Lower lobe of right lung (tissue), 2 donors: ENCODE results near the gene ANO4. TPM values are rescaled to one million over a fixed set of nuclear protein-coding genes. Genes with fewer than 3 reads are reported as not detected.

Source experiments
- ATAC-seq, 2 donors: fragments of 200-7000 bp; cut with Tn5 transposase; one replicate each; pipeline ENCODE4 v1.9.1; 2020 to 2022; ENCODE audit warnings: mild to moderate bottlenecking in 2 of 2, moderate library complexity in 2 of 2
- DNase-seq: peaks from one replicate; pipeline ENCODE4 v3.0.0-alpha.2; 2020
- H3K27ac ChIP-seq: fragments of 200-600 bp; one replicate; pipeline ENCODE4 v1.8.0; 2022
- H3K27me3 ChIP-seq: fragments of 200-600 bp; one replicate; pipeline ENCODE4 v1.8.0; 2022; ENCODE audit warnings: low read depth
- H3K36me3 ChIP-seq: fragments of 200-600 bp; one replicate; pipeline ENCODE4 v1.8.0; 2022; ENCODE audit warnings: mild to moderate bottlenecking
- H3K4me1 ChIP-seq: fragments of 200-600 bp; one replicate; pipeline ENCODE4 v1.8.0; 2022
- H3K4me3 ChIP-seq: fragments of 200-600 bp; one replicate; pipeline ENCODE4 v1.8.0; 2022; ENCODE audit warnings: mild to moderate bottlenecking
- H3K9me3 ChIP-seq: fragments of 200-600 bp; one replicate; pipeline ENCODE4 v1.8.0; 2022
- intact Hi-C: fragments of 100-400 bp; cut with DNase I; formaldehyde crosslinking; loops from one replicate; pipeline ENCODE4 v1.11.0; 2022
- total RNA-seq: library from RNA; stranded (reverse); fragmentation: NEBNext Ultra II Directional; extraction: Animal tissue kit (Norgen Biotek cat#: 25700); gene quantifications from one replicate; pipeline ENCODE4 v1.2.1, GENCODE V29; 2021
- TF ChIP-seq, protein P1 (sequence below): fragments of 200-600 bp; IDR thresholded peaks from one replicate; pipeline ENCODE4 v1.8.0; 2022; ENCODE audit warnings: antibody characterized with exemption, mild to moderate bottlenecking
- donor health status: DM: no; HTN: yes; CAD: no; lungs with severe emphysema.

Gene ANO4
- total RNA-seq, 1 donor from 2014 or later = 0.74 TPM

GRCh38 chr12:101013993-101014392 lies 219.4 kb downstream of the ANO4 start:
- DNase-seq (no peak), ATAC-seq (no peak)
- Histone ChIP-seq H3K27me3 (no peaks in the 10 kb centered on the region), H3K4me1 (no peaks in the 10 kb centered on the region), H3K27ac (no peak overlapping the region), H3K36me3 (no peaks in the 10 kb centered on the region), H3K4me3 (no peak overlapping the region), H3K9me3 (peaks cover 8% of the 10 kb centered on the region)
- TF ChIP-seq, protein P1, sequence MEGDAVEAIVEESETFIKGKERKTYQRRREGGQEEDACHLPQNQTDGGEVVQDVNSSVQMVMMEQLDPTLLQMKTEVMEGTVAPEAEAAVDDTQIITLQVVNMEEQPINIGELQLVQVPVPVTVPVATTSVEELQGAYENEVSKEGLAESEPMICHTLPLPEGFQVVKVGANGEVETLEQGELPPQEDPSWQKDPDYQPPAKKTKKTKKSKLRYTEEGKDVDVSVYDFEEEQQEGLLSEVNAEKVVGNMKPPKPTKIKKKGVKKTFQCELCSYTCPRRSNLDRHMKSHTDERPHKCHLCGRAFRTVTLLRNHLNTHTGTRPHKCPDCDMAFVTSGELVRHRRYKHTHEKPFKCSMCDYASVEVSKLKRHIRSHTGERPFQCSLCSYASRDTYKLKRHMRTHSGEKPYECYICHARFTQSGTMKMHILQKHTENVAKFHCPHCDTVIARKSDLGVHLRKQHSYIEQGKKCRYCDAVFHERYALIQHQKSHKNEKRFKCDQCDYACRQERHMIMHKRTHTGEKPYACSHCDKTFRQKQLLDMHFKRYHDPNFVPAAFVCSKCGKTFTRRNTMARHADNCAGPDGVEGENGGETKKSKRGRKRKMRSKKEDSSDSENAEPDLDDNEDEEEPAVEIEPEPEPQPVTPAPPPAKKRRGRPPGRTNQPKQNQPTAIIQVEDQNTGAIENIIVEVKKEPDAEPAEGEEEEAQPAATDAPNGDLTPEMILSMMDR = no peak
- intact Hi-C loops = no loop called here

GRCh38 chr12:101015044-101015443 lies 220.5 kb downstream of the ANO4 start:
- Histone ChIP-seq H3K9me3 (no peaks in the 10 kb centered on the region), H3K27ac (no peak overlapping the region), H3K4me1 (no peaks in the 10 kb centered on the region), H3K36me3 (no peaks in the 10 kb centered on the region), H3K27me3 (no peaks in the 10 kb centered on the region), H3K4me3 (no peak overlapping the region)
- no peak for ATAC-seq
- intact Hi-C loops = no loop called here
- no peak for DNase-seq
- TF ChIP-seq, protein P1 = no peak

DNA sequence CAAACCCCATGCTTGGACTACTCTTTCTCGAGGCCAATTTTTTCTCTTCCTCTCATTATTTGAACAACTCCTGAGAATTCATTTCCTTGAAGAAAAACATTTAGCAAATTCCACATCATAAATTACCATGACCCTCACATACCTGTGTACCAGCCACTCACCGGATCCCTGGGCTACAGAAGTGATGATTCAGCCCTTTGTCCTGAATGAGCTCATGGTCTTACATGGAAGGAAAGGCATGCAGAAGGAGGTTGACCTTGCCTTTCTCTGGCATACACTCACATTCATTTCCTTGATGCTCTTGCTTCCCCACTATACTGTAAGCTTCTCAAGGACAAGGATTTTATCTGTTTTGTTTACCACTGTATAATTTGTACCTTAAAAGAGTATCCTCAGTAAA lies 224.0 kb downstream of the ANO4 start:
- H3K4me1 ChIP-seq = no peaks in the 10 kb centered on the region
- no peaks in the 10 kb centered on the region for H3K27me3 ChIP-seq
- no peak overlapping the region for H3K4me3 ChIP-seq
- peak; percentile 8 to 29 for ATAC-seq
- TF ChIP-seq, protein P1 = no peak
- DNase-seq = no peak
- H3K9me3 ChIP-seq = no peaks in the 10 kb centered on the region
- no peaks in the 10 kb centered on the region for H3K36me3 ChIP-seq
- no peak overlapping the region for H3K27ac ChIP-seq
- intact Hi-C loops = no loop called here

DNA sequence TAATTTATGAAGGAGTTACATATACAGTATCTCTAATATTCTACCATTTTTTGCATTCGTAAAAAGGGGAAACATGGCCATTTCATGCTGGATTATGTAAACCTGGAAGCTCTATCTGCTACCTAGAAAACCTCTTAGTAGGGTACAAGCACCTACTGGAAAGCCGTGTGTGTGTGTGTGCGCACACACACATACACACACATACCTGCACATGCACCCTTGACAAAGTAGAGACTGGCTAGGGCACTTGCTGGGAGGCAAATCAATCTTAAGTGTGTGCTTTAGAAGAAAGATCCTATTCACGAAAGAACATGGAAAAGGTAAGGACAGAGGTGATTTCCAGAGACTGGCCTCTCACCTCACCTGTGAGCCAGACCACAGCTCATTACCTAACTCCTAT lies 224.6 kb downstream of the ANO4 start:
- ATAC-seq (peak; percentile 44 to 66), DNase-seq (no peak)
- intact Hi-C loops = no loop called here
- Histone ChIP-seq H3K27ac (no peak overlapping the region), H3K36me3 (no peaks in the 10 kb centered on the region), H3K4me3 (no peak overlapping the region), H3K9me3 (no peaks in the 10 kb centered on the region), H3K4me1 (no peaks in the 10 kb centered on the region), H3K27me3 (no peaks in the 10 kb centered on the region)
- TF ChIP-seq, protein P1 = no peak

- Histone ChIP-seq H3K27ac (no peak overlapping the region), H3K4me1 (no peaks in the 10 kb centered on the region), H3K36me3 (no peaks in the 10 kb centered on the region), H3K4me3 (no peak overlapping the region), H3K9me3 (no peaks in the 10 kb centered on the region), H3K27me3 (no peaks in the 10 kb centered on the region)
- ATAC-seq (no peak), DNase-seq (no peak)
- TF ChIP-seq, protein P1 = no peak
- intact Hi-C loops = no loop called here
Measured at GRCh38 chr12:101019667-101020066, 225.1 kb downstream of the ANO4 start.

DNA sequence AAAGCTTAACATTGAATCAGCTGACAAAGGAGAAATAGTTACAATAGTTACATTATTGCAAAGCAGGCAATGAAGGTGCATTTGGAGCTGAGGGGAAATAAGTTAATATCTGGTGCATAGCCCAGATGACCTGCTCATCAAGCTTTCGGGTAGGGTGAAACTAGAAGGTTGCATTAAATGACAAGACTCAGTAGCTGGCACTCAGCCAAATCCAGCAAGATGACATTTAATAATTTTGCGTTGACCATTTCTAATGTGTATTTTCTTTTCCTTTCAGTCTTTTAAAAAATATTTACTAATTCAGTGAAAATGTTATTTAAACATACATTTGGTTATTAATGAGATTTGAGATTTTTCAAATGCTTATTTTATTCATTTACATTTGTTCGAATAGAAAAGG lies 226.9 kb downstream of the ANO4 start:
- no peaks in the 10 kb centered on the region for H3K27me3 ChIP-seq
- no peak for DNase-seq
- H3K4me3 ChIP-seq = no peak overlapping the region
- H3K4me1 ChIP-seq = no peaks in the 10 kb centered on the region
- ATAC-seq = no peak
- TF ChIP-seq, protein P1 = no peak
- intact Hi-C loops = no loop called here
- H3K27ac ChIP-seq = no peak overlapping the region
- no peaks in the 10 kb centered on the region for H3K36me3 ChIP-seq
- H3K9me3 ChIP-seq = no peaks in the 10 kb centered on the region
